Mesenchymal stem cell (in vitro differentiated cells and primary cell): Measurements from ENCODE around the gene CBFA2T2.

Experiments
- DNase-seq: peaks from one replicate; pipeline ENCODE4 v3.0.0-alpha.2; 2013
- H2AFZ ChIP-seq: one replicate; pipeline ENCODE4 v1.6.1; 2013; ENCODE audit warnings: low read depth, mild to moderate bottlenecking, control low read depth, inconsistent platforms, low read length, moderate library complexity
- H2AK5ac ChIP-seq: 2 replicates; pipeline ENCODE4 v1.6.1; 2013; ENCODE audit warnings: low read length, moderate library complexity, mild to moderate bottlenecking, inconsistent platforms; ENCODE audit not compliant: severe bottlenecking
- H2BK120ac ChIP-seq: one replicate; pipeline ENCODE4 v1.6.1; 2013; ENCODE audit warnings: low read depth, mild to moderate bottlenecking, inconsistent platforms, low read length, moderate library complexity
- H2BK12ac ChIP-seq, 2 experiments: one replicate each; pipeline ENCODE4 v1.6.1; 2013; ENCODE audit warnings: inconsistent platforms in 2 of 2, low read length in 2 of 2, mild to moderate bottlenecking in 2 of 2, moderate library complexity in 2 of 2, control low read depth in 1 of 2
- H2BK15ac ChIP-seq: one replicate; pipeline ENCODE4 v1.6.1; 2013; ENCODE audit warnings: mild to moderate bottlenecking, low read depth, inconsistent platforms; ENCODE audit not compliant: poor library complexity, severe bottlenecking
- H2BK5ac ChIP-seq: 2 replicates; pipeline ENCODE4 v1.6.1; 2013; ENCODE audit warnings: low read depth, mild to moderate bottlenecking, low read length, control low read depth, inconsistent platforms; ENCODE audit not compliant: poor library complexity, severe bottlenecking
- H3K14ac ChIP-seq, 2 experiments: one replicate each; pipeline ENCODE4 v1.6.1; 2013; ENCODE audit warnings: inconsistent platforms in 2 of 2, low read length in 2 of 2, control low read depth in 1 of 2, mild to moderate bottlenecking in 1 of 2, moderate library complexity in 1 of 2
- H3K18ac ChIP-seq, 2 experiments: one replicate each; pipeline ENCODE4 v1.6.1; 2013; ENCODE audit warnings: inconsistent platforms in 2 of 2, low read length in 2 of 2, control low read depth in 1 of 2, low read depth in 1 of 2, mild to moderate bottlenecking in 1 of 2
- H3K23ac ChIP-seq, 2 experiments: one replicate each; pipeline ENCODE4 v1.6.1; 2013; ENCODE audit warnings: inconsistent platforms in 2 of 2, low read length in 2 of 2, mild to moderate bottlenecking in 2 of 2, moderate library complexity in 2 of 2, control low read depth in 1 of 2
- H3K27ac ChIP-seq: 2 replicates; pipeline ENCODE4 v1.5.1; 2013; ENCODE audit warnings: mild to moderate bottlenecking, moderate library complexity, low read length, control low read depth, inconsistent platforms; ENCODE audit not compliant: poor library complexity, severe bottlenecking
- H3K27me3 ChIP-seq, 2 experiments: 2 replicates each; pipeline versions ENCODE4 v1.6.1 to v1.7.0; 2013; ENCODE audit warnings: low read length in 2 of 2, mild to moderate bottlenecking in 2 of 2, moderate library complexity in 2 of 2, control low read depth in 1 of 2, inconsistent platforms in 1 of 2; ENCODE audit not compliant: control insufficient read depth in 1 of 2, insufficient read depth in 1 of 2
- H3K36me3 ChIP-seq, 2 experiments: 2 replicates each; pipeline versions ENCODE4 v1.6.1 to v1.7.0; 2013; ENCODE audit warnings: low read length in 2 of 2, control low read depth in 1 of 2, inconsistent platforms in 1 of 2, low read depth in 1 of 2, mild to moderate bottlenecking in 1 of 2; ENCODE audit not compliant: insufficient read depth in 2 of 2, control insufficient read depth in 1 of 2
- H3K4ac ChIP-seq, 2 experiments: one replicate each; pipeline ENCODE4 v1.6.1; 2013; ENCODE audit warnings: inconsistent platforms in 2 of 2, low read length in 2 of 2, mild to moderate bottlenecking in 2 of 2, moderate library complexity in 2 of 2, control low read depth in 1 of 2, low read depth in 1 of 2
- H3K4me1 ChIP-seq: 2 replicates; pipeline ENCODE4 v1.6.1; 2013; ENCODE audit warnings: low read depth, low read length, control low read depth; ENCODE audit not compliant: control insufficient read depth, insufficient read depth
- H3K4me2 ChIP-seq: 2 replicates; pipeline ENCODE4 v1.6.1; 2013; ENCODE audit warnings: low read length, mild to moderate bottlenecking, inconsistent platforms; ENCODE audit not compliant: poor library complexity, severe bottlenecking
- H3K4me3 ChIP-seq, 2 experiments: 2 replicates each; pipeline versions ENCODE4 v1.5.1 to v1.7.0; 2013; ENCODE audit warnings: low read length in 2 of 2, mild to moderate bottlenecking in 2 of 2, control low read depth in 1 of 2, low read depth in 1 of 2; ENCODE audit not compliant: insufficient read depth in 1 of 2
- H3K79me1 ChIP-seq: replicated peaks from 2 replicates; pipeline ENCODE4 v1.6.1; 2013; ENCODE audit warnings: mild to moderate bottlenecking, control low read depth, low read length, inconsistent platforms; ENCODE audit not compliant: poor library complexity, severe bottlenecking
- H3K9ac ChIP-seq: 2 replicates; pipeline ENCODE4 v1.7.0; 2013; ENCODE audit warnings: mild to moderate bottlenecking, low read length, moderate library complexity
- H3K9me3 ChIP-seq: 2 replicates; pipeline ENCODE4 v1.7.0; 2013; ENCODE audit warnings: mild to moderate bottlenecking, low read length; ENCODE audit not compliant: control insufficient read depth
- H4K8ac ChIP-seq: one replicate; pipeline ENCODE4 v1.6.1; 2013; ENCODE audit warnings: inconsistent platforms, mild to moderate bottlenecking, low read length, moderate library complexity
- H4K91ac ChIP-seq: one replicate; pipeline ENCODE4 v1.6.1; 2013; ENCODE audit warnings: mild to moderate bottlenecking, low read length, inconsistent platforms
- WGBS: methylation state at CpG from one replicate; pipeline ENCODE4 v1.1.7; 2013; ENCODE audit warnings: mixed read lengths; 5-methylcytosine and 5-hydroxymethylcytosine counted together

Gene CBFA2T2

GRCh38 chr20:33653900-33654596, 164.2 kb downstream of the CBFA2T2 start:
- Histone ChIP-seq H2BK15ac (no peak overlapping the region), H4K91ac (no peak overlapping the region), H3K18ac (no peak overlapping the region), H3K9ac (peak overlapping the region; percentile 75), H3K4ac (no peak overlapping the region), H3K4me3 (peak overlapping the region in 1 of 2 experiments; percentile 55), H3K79me1 (peaks cover 4% of the 10 kb centered on the region), H2BK5ac (no peak overlapping the region), H3K4me2 (no peak overlapping the region), H3K9me3 (no peaks in the 10 kb centered on the region), H2BK12ac (no peak overlapping the region), H4K8ac (no peak overlapping the region), H3K23ac (peak overlapping the region in 1 of 2 experiments; percentile 34), H2AFZ (no peak overlapping the region), H3K14ac (no peak overlapping the region), H3K36me3 (peaks cover 12 to 44% of the 10 kb centered on the region in 2 experiments), H3K27me3 (peaks cover 0 to 3% of the 10 kb centered on the region in 2 experiments), H3K4me1 (peaks cover 22% of the 10 kb centered on the region), H3K27ac (no peak overlapping the region), H2AK5ac (peak overlapping the region; percentile 13), H2BK120ac (no peak overlapping the region)
- DNase-seq = no peak
- WGBS = 94% methylated on average over 11 of the region's 11 CpGs

GRCh38 chr20:33654680-33655161, 164.8 kb downstream of the CBFA2T2 start:
- WGBS = 85% methylated on average over 14 of the region's 14 CpGs
- Histone ChIP-seq H3K4ac (no peak overlapping the region), H3K9ac (no peak overlapping the region), H3K4me2 (no peak overlapping the region), H2AFZ (no peak overlapping the region), H3K9me3 (no peaks in the 10 kb centered on the region), H2BK15ac (no peak overlapping the region), H3K18ac (no peak overlapping the region), H2BK120ac (no peak overlapping the region), H3K27ac (no peak overlapping the region), H3K4me1 (peaks cover 21% of the 10 kb centered on the region), H2AK5ac (no peak overlapping the region), H3K27me3 (peaks cover 0 to 3% of the 10 kb centered on the region in 2 experiments), H3K79me1 (peaks cover 3% of the 10 kb centered on the region), H3K23ac (no peak overlapping the region), H2BK5ac (no peak overlapping the region), H2BK12ac (no peak overlapping the region), H3K14ac (no peak overlapping the region), H4K91ac (no peak overlapping the region), H4K8ac (no peak overlapping the region), H3K4me3 (no peak overlapping the region), H3K36me3 (peaks cover 15 to 45% of the 10 kb centered on the region in 2 experiments)
- DNase-seq = no peak

- H3K27me3 ChIP-seq = peaks cover 0 to 3% of the 10 kb centered on the region in 2 experiments
- no peak overlapping the region for H4K8ac ChIP-seq
- DNase-seq = no peak
- H2AK5ac ChIP-seq = no peak overlapping the region
- H3K79me1 ChIP-seq = peaks cover 7% of the 10 kb centered on the region
- no peak overlapping the region for H3K4ac ChIP-seq
- H3K4me2 ChIP-seq = no peak overlapping the region
- no peak overlapping the region for H3K23ac ChIP-seq
- H3K4me3 ChIP-seq = no peak overlapping the region
- no peak overlapping the region for H3K14ac ChIP-seq
- H2BK5ac ChIP-seq = no peak overlapping the region
- H3K4me1 ChIP-seq = peaks cover 21% of the 10 kb centered on the region
- no peak overlapping the region for H2AFZ ChIP-seq
- H2BK120ac ChIP-seq = no peak overlapping the region
- H4K91ac ChIP-seq = no peak overlapping the region
- no peak overlapping the region for H2BK12ac ChIP-seq
- H3K9me3 ChIP-seq = no peaks in the 10 kb centered on the region
- H3K36me3 ChIP-seq = peaks cover 15 to 49% of the 10 kb centered on the region in 2 experiments
- WGBS = 97% methylated on average over 4 of the region's 4 CpGs
- no peak overlapping the region for H3K18ac ChIP-seq
- no peak overlapping the region for H3K27ac ChIP-seq
- no peak overlapping the region for H3K9ac ChIP-seq
- no peak overlapping the region for H2BK15ac ChIP-seq
Measured at GRCh38 chr20:33655164-33655563, 165.3 kb downstream of the CBFA2T2 start.

GRCh38 chr20:33656010-33656782, 166.3 kb downstream of the CBFA2T2 start:
- Histone ChIP-seq H3K4me3 (no peak overlapping the region), H2AFZ (no peak overlapping the region), H3K23ac (no peak overlapping the region), H2BK5ac (no peak overlapping the region), H3K4ac (no peak overlapping the region), H3K4me1 (peaks cover 21% of the 10 kb centered on the region), H3K79me1 (peaks cover 12% of the 10 kb centered on the region), H4K8ac (no peak overlapping the region), H3K9me3 (no peaks in the 10 kb centered on the region), H4K91ac (no peak overlapping the region), H3K27me3 (peaks cover 0 to under 1% of the 10 kb centered on the region in 2 experiments), H2AK5ac (no peak overlapping the region), H3K27ac (no peak overlapping the region), H3K14ac (no peak overlapping the region), H3K18ac (no peak overlapping the region), H3K4me2 (no peak overlapping the region), H3K36me3 (peaks cover 15 to 60% of the 10 kb centered on the region in 2 experiments), H2BK120ac (no peak overlapping the region), H3K9ac (no peak overlapping the region), H2BK12ac (no peak overlapping the region), H2BK15ac (no peak overlapping the region)
- DNase-seq = no peak
- WGBS = 95% methylated on average over 10 of the region's 10 CpGs
